Neural progenitor cell (in vitro differentiated cells): ENCODE data around the gene ADGRV1.

Source experiments
- CTCF ChIP-seq: fragments of 200-600 bp; sonication (generic); IDR thresholded peaks from 2 replicates; pipeline ENCODE4 v1.5.1; 2017; ENCODE audit warnings: antibody characterized with exemption, mild to moderate bottlenecking
- EZH2 ChIP-seq: fragments of 200-600 bp; sonication (generic); IDR thresholded peaks from 2 replicates; pipeline ENCODE4 v1.6.1; 2017; ENCODE audit warnings: antibody characterized with exemption, mild to moderate bottlenecking, moderate library complexity

- TF ChIP-seq CTCF = no peak
- TF ChIP-seq EZH2 = no peak
These were observed 69.9 kb downstream of the ADGRV1 start for GRCh38 chr5:90628492-90628891.
